HG03378 (cell line): ENCODE data around the gene TTYH2.
"Not testable (repeated sequence)": the region's sequence is repeated elsewhere in the genome, so short reads cannot be mapped to it uniquely, and the experiment has no call there.

Source experiments
- ATAC-seq: cut with Tn5 transposase; IDR thresholded peaks from one replicate; pipeline ENCODE4 v1.9.1; 2021; ENCODE audit warnings: mild to moderate bottlenecking, moderate library complexity; ENCODE audit not compliant: unreplicated experiment

Gene TTYH2

GRCh38 chr17:74212913-74213791, at the start of gene TTYH2:
TSS of gene TTYH2 (plus strand) at chr17:74213571. CDS start at chr17:74213588, 17 bp downstream.
- peak; percentile 43 for ATAC-seq

GRCh38 chr17:74163836-74164235, 49.5 kb upstream of the TTYH2 start:
- ATAC-seq, result no peak

- no peak for ATAC-seq
Measured at GRCh38 chr17:74164446-74165045, 48.8 kb upstream of the TTYH2 start.

- no peak for ATAC-seq
Measured at GRCh38 chr17:74165797-74166365, 47.5 kb upstream of the TTYH2 start.

GRCh38 chr17:74170924-74171323, 42.4 kb upstream of the TTYH2 start:
- no peak for ATAC-seq

GRCh38 chr17:74172700-74173099, 40.7 kb upstream of the TTYH2 start:
- no peak for ATAC-seq

GRCh38 chr17:74176546-74177001, 36.8 kb upstream of the TTYH2 start:
- no peak for ATAC-seq

GRCh38 chr17:74177018-74177450, 36.3 kb upstream of the TTYH2 start:
- no peak for ATAC-seq

- ATAC-seq, result no peak
Measured at GRCh38 chr17:74179576-74179975, 33.8 kb upstream of the TTYH2 start.

- ATAC-seq, result no peak
Measured at GRCh38 chr17:74180336-74180735, 33.0 kb upstream of the TTYH2 start.

- ATAC-seq, result no peak
Measured at GRCh38 chr17:74181341-74181740, 32.0 kb upstream of the TTYH2 start.

GRCh38 chr17:74182041-74182723, 31.2 kb upstream of the TTYH2 start:
- ATAC-seq, result no peak

GRCh38 chr17:74183411-74183810, 30.0 kb upstream of the TTYH2 start:
- no peak for ATAC-seq

- no peak for ATAC-seq
Measured at GRCh38 chr17:74185571-74186185, 27.7 kb upstream of the TTYH2 start.

- no peak for ATAC-seq
Measured at GRCh38 chr17:74186498-74186897, 26.9 kb upstream of the TTYH2 start.

GRCh38 chr17:74187761-74188160, 25.6 kb upstream of the TTYH2 start:
- no peak for ATAC-seq

- ATAC-seq, result not testable (repeated sequence)
Measured at GRCh38 chr17:74188687-74189086, 24.7 kb upstream of the TTYH2 start.

GRCh38 chr17:74190154-74190553, 23.2 kb upstream of the TTYH2 start:
- ATAC-seq, result no peak

- ATAC-seq, result no peak
Measured at GRCh38 chr17:74190807-74191406, 22.5 kb upstream of the TTYH2 start.
